Mononuclear cell (primary cell): ENCODE data around the gene OR1M1. TPM values are rescaled to one million over a fixed set of nuclear protein-coding genes. Genes with fewer than 3 reads are reported as not detected.
"Not testable (repeated sequence)": the region's sequence is repeated elsewhere in the genome, so short reads cannot be mapped to it uniquely, and the experiment has no call there.

Experiments
- H3K27me3 ChIP-seq: 2 replicates; pipeline ENCODE4 v1.6.0; 2011; ENCODE audit warnings: low read length, control low read depth; ENCODE audit not compliant: insufficient read depth
- H3K4me1 ChIP-seq: 2 replicates; pipeline ENCODE4 v1.5.1; 2011; ENCODE audit warnings: mild to moderate bottlenecking, low read length, control low read depth; ENCODE audit not compliant: insufficient read depth
- H3K4me3 ChIP-seq: 2 replicates; pipeline ENCODE4 v1.5.1; 2011; ENCODE audit warnings: mild to moderate bottlenecking, low read length, moderate library complexity
- H3K9me3 ChIP-seq: 2 replicates; pipeline ENCODE4 v1.5.1; 2011; ENCODE audit warnings: low read depth, mild to moderate bottlenecking, control low read depth, low read length
- total RNA-seq: library from RNA; depleted of rRNA; stranded (reverse); fragments of >200 nt; gene quantifications from one replicate; pipeline ENCODE4 v1.2.3, GENCODE V29; 2012

OR1M1 gene
- not detected for total RNA-seq

GRCh38 chr19:9086761-9087160 is at the start of gene OR1M1:
Gene OR1M1, plus strand, starts transcription at chr19:9087061. Its CDS starts 6,184 bp downstream, at chr19:9093245.
- no peaks in the 10 kb centered on the region for H3K9me3 ChIP-seq
- H3K4me1 ChIP-seq, result no peaks in the 10 kb centered on the region
- H3K4me3 ChIP-seq, result no peak within 1 kb of the TSS
- no peaks in the 10 kb centered on the region for H3K27me3 ChIP-seq

- Histone ChIP-seq H3K27me3 (no peaks in the 10 kb centered on the region), H3K9me3 (no peaks in the 10 kb centered on the region), H3K4me1 (no peaks in the 10 kb centered on the region), H3K4me3 (no peak overlapping the region)
Measured at GRCh38 chr19:9037400-9038062, 49.3 kb upstream of the OR1M1 start.

GRCh38 chr19:9039728-9040127 is 47.1 kb upstream of the OR1M1 start:
- no peak overlapping the region for H3K4me3 ChIP-seq
- no peaks in the 10 kb centered on the region for H3K27me3 ChIP-seq
- H3K9me3 ChIP-seq, result no peaks in the 10 kb centered on the region
- no peaks in the 10 kb centered on the region for H3K4me1 ChIP-seq

- Histone ChIP-seq H3K27me3 (no peaks in the 10 kb centered on the region), H3K4me3 (no peak overlapping the region), H3K9me3 (no peaks in the 10 kb centered on the region), H3K4me1 (no peaks in the 10 kb centered on the region)
Measured at GRCh38 chr19:9040131-9040530, 46.7 kb upstream of the OR1M1 start.

- Histone ChIP-seq H3K4me3 (no peak overlapping the region), H3K9me3 (no peaks in the 10 kb centered on the region), H3K27me3 (no peaks in the 10 kb centered on the region), H3K4me1 (no peaks in the 10 kb centered on the region)
Measured at GRCh38 chr19:9041023-9041422, 45.8 kb upstream of the OR1M1 start.

- no peaks in the 10 kb centered on the region for H3K9me3 ChIP-seq
- no peaks in the 10 kb centered on the region for H3K4me1 ChIP-seq
- no peaks in the 10 kb centered on the region for H3K27me3 ChIP-seq
- no peak overlapping the region for H3K4me3 ChIP-seq
Measured at GRCh38 chr19:9043524-9043923, 43.3 kb upstream of the OR1M1 start.

GRCh38 chr19:9044449-9044848 is 42.4 kb upstream of the OR1M1 start:
- H3K4me3 ChIP-seq, result no peak overlapping the region
- H3K27me3 ChIP-seq, result no peaks in the 10 kb centered on the region
- no peaks in the 10 kb centered on the region for H3K4me1 ChIP-seq
- H3K9me3 ChIP-seq, result no peaks in the 10 kb centered on the region

- Histone ChIP-seq H3K4me1 (no peaks in the 10 kb centered on the region), H3K27me3 (no peaks in the 10 kb centered on the region), H3K9me3 (no peaks in the 10 kb centered on the region), H3K4me3 (no peak overlapping the region)
Measured at GRCh38 chr19:9046694-9047093, 40.2 kb upstream of the OR1M1 start.

- Histone ChIP-seq H3K4me1 (no peaks in the 10 kb centered on the region), H3K9me3 (no peaks in the 10 kb centered on the region), H3K4me3 (no peak overlapping the region), H3K27me3 (no peaks in the 10 kb centered on the region)
Measured at GRCh38 chr19:9052894-9053293, 34.0 kb upstream of the OR1M1 start.

GRCh38 chr19:9053674-9054073 is 33.2 kb upstream of the OR1M1 start:
- not testable (repeated sequence) for H3K4me1 ChIP-seq, H3K9me3 ChIP-seq, H3K4me3 ChIP-seq, H3K27me3 ChIP-seq

GRCh38 chr19:9054207-9054606 is 32.7 kb upstream of the OR1M1 start:
- Histone ChIP-seq H3K27me3 (no peaks in the 10 kb centered on the region), H3K4me3 (no peak overlapping the region)

GRCh38 chr19:9054765-9055164 is 32.1 kb upstream of the OR1M1 start:
- no peaks in the 10 kb centered on the region for H3K27me3 ChIP-seq
- H3K9me3 ChIP-seq, result no peaks in the 10 kb centered on the region
- no peaks in the 10 kb centered on the region for H3K4me1 ChIP-seq
- no peak overlapping the region for H3K4me3 ChIP-seq

More at GRCh38 chr19:9054207-9054606, 32.7 kb upstream of the OR1M1 start:
- H3K9me3 ChIP-seq, result no peaks in the 10 kb centered on the region
- no peaks in the 10 kb centered on the region for H3K4me1 ChIP-seq

GRCh38 chr19:9056131-9056530 is 30.7 kb upstream of the OR1M1 start:
- not testable (repeated sequence) for H3K4me1 ChIP-seq, H3K4me3 ChIP-seq, H3K27me3 ChIP-seq, H3K9me3 ChIP-seq

GRCh38 chr19:9057505-9058258 is 29.2 kb upstream of the OR1M1 start:
- H3K27me3 ChIP-seq, result no peaks in the 10 kb centered on the region
- H3K9me3 ChIP-seq, result no peaks in the 10 kb centered on the region
- H3K4me3 ChIP-seq, result no peak overlapping the region
- H3K4me1 ChIP-seq, result no peaks in the 10 kb centered on the region

GRCh38 chr19:9058905-9059667 is 27.8 kb upstream of the OR1M1 start:
- H3K9me3 ChIP-seq, result no peaks in the 10 kb centered on the region
- no peak overlapping the region for H3K4me3 ChIP-seq
- H3K27me3 ChIP-seq, result no peaks in the 10 kb centered on the region
- H3K4me1 ChIP-seq, result no peaks in the 10 kb centered on the region
